Activated CD8-positive, alpha-beta memory T cell treated with anti-CD3 and anti-CD28 coated beads, Interleukin-2, amount 50 U/mL, for 1 hour (primary cell): ENCODE results near the gene PTPRT.

Source experiments
- DNase-seq: peaks from one replicate; pipeline ENCODE4 v3.0.0-alpha.2; 2020; ENCODE audit errors: extremely low read depth

The PTPRT gene

DNA sequence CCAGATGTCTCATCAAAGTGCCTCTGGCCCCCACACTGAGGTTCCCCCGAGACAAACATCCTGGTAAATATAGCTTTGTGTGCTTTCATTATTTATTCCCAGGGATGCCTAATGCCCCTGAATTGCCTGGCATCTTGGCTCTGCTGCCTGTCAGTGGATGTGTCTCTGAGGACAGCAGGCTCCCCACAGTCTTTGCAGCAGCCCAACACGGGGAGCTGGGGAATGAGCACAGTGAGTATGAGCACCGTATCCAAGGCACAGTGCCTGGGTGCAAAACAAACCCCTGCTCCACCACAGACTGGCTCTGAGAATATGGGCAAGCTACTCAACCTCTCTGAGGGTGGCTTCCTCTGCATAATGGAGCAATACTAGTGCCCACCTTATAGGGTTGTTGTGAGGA lies 165.9 kb downstream of the PTPRT start:
- DNase-seq, result no peak

DNA sequence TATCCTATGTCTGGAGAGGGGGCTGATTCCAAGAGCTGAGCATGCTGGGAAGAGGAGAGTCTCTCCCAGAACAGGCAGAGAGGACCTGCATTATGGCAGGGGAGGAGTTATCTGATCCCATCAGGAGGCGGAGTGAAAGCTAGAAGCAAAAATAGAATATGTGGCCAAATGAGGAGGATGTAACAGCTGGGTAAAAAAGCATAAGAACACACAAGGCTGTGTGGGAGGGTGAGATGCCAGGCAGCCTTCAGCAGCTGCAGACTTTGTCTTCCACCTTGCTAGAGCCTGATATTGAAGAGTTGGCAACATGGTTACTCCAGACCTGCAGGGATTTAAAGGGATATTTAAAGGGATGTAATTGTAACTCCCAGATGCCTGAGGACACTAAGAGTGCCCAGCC lies 167.1 kb downstream of the PTPRT start:
- DNase-seq, result no peak

DNA sequence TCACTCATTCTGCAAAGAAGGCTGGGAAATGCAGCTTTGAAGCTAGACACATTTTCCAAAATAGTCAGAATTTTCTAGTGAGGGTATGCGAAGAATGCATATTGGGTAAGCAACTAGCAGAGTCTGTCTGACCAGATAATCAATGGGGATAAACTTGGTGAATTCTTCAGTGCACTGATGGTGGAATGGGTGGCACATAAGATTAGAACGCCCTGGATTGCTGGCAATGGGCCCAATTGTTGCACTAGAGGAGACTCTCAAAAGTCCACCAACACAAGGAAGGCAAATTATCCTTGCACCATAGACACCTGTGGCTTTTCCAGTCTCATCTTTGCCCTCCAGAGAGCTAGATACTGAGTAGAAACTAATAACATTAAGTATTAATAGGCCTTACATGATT lies 167.6 kb downstream of the PTPRT start:
- DNase-seq, result no peak

DNA sequence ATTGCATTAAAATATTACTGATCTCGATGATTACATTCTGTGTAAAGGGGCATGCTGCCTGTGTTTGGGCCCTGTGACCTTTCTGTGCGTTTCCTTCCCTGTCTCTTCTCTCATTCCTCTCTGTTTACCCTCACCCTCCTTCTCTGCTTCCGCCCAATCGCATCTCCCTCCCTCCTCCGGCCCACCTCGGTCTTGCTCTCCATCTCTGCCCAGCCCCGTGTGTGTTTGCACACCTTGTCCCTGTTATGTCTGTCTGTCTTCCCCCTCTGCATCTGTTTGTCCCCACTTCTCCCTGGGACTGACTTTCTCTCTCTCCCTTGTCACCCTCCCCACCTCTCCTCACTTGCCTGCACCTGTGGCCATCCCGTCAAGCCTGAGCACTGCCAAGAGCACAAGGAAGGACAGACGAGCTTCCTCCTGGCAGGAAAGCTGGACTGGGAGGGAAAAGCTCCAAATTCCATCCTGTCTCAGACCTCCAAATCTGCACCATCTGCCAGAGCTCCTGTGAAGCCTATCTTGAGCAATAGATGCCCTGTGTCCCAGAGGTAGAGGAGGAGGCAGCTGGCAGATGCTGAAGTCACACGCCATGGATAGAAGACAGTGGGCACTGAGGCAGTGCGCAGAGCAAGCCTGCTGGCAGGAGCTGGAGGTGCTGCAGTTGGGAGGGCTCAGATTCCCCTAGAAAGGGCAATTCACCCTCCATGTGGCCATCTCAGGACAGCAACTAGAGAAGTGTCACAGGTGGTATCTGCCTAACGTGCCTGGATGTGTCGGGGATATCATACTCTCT lies 172.3 kb downstream of the PTPRT start:
- no peak for DNase-seq

DNA sequence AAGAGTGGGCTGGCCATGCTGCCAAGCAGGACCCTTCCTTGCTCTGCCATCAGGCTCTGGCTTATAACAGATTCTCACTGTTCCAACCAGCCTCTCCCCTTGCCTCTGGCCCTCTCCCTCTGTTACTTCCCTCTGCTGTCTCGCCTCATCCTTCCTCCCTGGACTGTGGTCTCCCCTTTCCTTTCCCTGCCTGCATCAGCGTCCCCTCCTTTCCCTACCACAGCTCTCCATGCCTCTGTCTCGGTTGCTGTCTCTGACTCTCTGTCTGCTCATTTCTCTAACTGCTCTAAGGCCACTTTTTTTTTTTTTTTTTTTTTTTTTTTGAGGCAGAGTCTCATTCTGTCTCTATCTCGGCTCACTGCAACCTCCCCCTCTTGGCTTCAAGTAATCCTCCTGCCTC lies 173.4 kb downstream of the PTPRT start:
- no peak for DNase-seq

DNA sequence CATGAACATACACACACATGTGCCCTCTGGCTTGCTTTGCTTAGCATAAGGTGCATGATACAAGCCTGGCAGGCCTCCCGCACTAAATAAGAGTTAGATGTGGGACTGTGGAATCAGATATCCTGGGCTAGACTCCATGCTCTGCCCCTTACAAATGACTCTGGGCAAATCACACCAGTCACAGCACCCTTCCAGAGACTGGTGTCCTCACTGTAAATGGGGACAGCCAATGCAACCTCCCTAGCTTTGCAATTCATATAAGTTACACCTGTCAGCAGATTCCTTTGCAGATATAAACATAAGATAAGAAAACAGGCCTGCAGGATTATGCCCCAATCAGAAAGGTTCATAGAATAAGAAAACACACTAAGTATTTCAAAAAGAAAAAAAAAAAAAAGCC lies 174.1 kb downstream of the PTPRT start:
- DNase-seq, result no peak

DNA sequence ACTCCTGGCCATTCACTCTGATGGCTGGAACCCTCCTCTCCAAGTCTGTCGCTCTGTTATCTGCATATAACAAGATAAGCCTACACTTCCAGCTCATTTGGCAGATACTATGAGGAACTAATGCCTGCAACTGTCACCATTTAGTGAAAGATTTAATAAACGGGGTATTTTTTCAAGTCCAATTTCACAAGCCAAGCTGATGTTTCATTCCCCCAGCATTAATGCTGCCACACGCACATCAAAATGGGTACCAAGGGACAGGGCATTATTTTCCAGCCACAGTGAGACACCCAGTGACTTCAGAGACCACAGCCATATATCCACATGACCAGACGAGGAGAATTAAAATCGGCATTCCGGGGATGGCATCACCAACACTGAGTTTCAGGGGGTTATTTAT lies 175.5 kb downstream of the PTPRT start:
- no peak for DNase-seq

DNA sequence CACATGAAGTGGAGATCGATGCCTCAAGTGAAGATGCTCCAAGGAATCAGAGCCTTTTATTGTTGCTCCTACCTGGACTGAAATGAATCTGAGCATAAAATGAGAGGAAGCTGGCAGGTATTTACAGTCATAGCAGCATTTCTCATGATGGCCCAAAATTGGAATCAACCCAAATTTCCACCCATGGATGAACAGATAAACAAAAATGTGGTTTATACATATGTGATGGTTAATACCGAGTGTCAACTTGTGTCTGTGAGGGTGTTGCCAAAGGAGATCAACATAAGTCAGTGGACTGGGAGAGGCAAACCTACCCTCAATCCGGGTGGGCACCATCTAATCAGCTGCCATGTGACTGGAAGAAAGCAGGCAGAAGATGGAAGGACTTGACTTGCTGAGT lies 178.2 kb downstream of the PTPRT start:
- no peak for DNase-seq

DNA sequence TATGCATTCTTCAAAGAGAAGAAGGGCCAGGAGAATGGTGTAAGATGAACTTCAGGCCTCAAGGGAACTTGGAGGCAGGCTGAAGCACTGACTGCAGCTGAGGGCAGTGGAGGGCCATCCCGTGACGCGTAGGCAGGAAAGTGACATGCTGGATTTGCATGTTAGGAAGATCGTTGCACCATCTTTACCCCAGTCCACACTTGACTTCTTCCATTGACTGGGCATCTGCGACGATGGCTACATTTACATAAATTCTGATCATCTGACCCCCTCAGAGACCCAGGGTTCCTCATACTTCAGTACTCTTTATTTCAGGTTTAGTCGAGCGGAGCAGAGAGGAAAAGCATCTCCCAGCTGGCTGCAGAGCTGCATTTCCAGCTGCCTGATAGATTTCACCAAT lies 180.2 kb downstream of the PTPRT start:
- no peak for DNase-seq

DNA sequence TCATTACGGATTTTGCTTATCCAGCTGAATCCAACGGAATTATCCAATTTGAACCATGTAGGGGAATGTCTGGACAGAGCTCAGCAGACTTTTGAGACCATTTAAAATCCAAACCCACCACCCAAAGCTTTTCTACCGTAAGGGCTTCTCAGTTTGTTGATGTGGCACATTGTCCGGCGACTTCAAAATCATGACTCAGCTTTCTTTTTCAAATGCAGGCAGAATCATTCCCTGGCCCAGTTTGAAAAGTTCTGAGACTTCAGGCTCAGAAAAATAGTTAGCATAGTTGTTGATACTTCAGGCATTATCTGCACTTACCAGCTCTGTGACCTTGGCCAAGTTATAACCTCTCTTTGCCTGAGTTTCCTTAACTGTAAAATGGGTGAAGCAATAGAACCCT lies 182.2 kb downstream of the PTPRT start:
- no peak for DNase-seq

DNA sequence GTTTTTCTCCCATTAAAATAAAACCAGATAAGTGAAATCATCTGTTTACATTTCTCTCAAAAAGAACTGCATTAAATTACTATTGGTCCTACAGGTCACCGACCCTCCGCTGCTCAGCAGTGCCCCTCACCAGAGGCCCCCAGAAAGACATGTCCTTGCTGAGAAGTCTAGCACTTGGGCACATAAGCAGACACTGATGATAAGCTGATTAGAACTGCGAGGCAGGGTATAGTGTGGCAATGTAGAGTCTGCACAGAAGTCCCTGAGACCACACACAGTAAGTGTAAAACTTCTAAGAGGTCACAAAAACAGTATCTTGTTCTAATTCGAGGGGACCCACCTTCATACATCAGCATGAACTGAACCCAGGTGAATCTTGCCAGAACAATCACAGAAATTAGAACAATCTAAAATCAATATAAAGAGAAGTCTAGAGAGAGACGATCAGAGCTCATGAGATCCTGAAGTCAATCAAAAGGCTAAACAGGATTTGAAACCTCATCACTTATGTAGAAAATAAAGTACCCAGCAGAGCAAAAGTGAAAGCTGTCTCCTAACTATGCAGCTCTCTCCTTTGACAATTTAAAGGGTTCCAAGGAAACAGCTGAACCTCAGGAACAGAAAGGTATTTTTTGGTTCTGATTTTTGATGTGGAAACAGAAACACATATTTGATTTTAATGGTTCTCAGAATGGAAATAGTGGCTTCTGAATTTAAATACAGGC lies 182.9 kb downstream of the PTPRT start:
- no peak for DNase-seq

DNA sequence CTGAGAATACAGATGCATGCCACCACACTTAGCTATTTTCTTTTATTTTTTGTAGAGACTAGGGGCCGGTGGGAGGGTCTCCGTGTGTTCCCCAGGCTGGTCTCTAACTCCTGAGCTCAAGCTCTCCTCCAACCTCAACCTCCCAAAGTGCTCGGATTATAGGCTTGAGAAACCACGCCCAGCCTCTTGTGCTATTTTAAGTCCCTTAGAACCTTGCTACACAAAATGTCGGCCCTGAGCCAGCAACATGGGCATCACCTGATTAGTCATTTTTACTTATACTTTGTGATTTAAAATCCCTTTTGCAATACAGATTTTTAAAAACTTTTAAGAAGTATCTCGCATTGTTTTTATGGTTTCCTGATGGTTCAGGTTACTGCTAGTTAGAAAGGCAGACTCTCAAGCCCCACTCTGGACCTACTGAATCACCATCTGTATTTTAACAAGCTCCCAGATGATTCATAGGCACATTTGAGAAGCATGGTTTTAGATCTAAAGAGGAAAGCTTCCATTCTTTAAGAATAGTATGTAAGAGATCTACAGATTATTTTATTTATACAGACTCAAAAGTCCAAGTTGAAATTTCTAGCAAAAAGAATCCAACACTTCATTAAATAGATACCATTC lies 186.3 kb downstream of the PTPRT start:
- DNase-seq, result no peak

DNA sequence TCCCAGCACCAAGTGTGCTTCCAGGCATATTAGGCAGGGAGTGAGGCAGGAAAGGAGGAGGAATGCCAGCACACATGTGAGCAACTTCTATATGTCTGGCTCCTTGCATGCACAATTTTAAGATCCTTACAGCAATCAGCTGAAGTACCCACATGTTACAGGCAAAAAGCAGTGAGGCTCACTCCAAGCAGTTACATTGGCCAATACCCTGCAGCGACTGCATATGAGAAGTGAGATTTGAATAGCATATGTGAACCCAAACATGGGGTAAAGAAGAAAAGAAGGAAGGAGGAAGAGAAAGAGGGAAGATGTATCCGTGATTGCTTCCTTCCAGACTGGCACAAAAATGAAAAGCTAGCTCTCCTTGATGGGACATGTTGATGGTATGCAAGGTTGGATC lies 193.6 kb downstream of the PTPRT start:
- DNase-seq, result no peak

DNA sequence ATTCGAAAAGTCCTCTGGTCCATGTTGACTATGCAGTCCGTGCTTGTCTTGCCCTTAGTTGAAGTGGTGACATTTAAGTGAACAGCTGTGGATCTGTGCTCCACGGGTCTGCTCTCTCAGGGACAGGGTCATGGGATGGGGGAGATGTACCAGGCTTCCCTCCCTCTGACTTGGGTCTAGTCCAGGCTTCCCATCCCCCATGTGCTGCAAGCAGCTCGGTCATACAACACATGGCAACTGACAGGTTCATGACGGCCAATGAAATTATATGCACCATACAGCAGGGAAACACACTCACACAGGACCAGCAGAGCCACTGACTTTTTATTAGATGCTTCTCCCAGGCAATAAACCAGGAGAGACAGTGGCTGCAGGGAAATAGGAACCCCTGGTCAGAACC lies 201.4 kb downstream of the PTPRT start:
- DNase-seq, result no peak

DNA sequence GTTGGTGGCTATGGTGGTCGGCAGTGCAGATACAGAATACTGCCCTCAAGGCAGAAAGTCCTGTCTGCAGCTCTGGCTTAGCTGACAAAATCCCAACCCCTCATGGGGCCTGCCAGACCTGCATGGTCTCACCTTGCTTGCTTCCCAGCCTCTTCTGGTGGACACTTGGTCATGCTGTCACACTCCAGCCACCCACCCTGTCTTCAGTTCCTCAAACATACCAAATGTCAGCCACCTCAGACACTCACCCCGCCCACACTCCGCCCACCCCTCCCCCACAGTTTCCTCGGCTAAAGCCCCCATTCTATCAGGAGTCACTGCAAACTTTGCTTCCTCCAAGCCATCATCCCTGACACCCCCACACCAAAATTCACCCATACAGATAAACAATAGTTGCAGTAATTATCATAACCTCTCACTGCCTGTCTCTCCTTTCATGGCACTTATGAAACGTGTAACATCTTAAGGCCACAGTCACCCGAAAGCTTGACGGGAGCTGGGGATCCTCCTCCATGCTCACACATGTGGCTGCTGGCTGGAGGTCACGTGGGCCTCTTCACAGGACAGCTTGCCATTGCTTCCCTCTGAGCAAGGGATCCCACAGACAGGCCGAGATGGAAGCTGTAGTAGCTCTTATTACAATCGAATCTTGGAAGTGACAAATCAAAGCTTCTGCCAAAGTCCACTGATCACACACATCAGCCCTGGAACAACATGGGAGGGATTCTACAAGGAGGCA lies 202.2 kb downstream of the PTPRT start:
- DNase-seq, result no peak

DNA sequence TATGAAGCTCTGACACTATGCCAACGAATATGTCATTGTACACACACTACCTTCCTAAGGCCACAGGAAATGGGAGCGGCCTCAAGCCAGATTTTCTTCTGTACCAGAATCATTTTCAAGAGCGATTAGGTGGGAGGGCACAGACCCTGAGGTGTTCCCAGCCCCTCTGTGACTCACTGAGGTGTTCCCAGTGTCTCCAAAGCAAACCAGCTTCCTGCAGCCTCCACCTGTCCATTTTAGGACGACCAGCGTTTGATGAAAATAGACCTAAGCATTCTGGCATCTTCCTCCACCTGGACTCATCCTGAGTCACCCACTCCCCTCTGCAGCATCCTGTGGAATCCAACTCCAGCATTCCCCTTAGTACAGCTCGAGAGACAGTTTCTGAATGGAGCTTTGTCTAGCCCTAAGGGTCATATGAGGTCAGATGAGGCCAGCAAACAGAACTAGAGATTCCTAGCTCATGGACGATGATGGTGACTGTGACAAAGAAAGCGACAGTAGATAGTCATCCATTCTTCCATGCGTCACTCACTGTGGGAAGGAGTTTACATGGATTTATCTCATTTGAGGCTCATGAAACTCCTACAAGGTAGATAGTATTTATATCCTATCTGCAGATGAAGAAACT lies 203.4 kb downstream of the PTPRT start:
- no peak for DNase-seq

DNA sequence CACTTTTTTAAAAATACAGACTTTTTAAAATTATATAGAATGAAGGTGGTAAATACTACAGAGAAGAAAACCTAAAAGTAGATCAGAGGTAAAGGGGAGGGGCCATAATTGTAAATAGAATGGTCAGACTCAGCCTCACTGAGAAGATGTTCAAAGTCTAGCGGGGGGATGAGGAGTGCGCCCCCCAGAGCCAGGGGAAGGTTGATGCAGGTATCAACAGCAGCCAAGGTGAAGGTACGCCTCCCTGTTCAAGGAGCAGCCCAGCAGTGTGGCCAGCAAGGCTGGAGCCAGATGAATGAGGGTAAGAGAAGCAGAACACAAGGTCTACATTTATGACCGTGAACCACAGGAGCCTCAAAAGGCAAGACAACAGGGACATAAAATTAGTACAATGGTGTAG lies 204.1 kb downstream of the PTPRT start:
- no peak for DNase-seq

DNA sequence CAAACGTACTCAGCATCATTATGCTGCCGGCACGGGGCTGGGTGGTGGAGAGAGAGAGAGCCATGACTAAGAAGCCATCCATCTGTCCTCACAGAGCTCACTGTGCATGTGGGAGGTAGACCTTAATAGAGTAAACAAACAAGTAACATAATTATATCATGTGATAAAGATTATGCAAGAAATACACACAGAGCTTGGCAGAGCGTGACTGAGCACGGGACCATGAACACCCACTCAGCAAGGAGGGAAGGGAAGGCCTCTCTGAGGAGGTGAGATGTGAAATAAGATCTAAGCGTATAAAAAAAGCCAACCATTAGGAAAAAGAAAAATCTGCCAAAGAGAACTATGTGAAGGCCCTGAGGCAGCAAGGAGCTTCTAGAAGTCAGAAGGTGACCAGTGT lies 207.5 kb downstream of the PTPRT start:
- no peak for DNase-seq

DNA sequence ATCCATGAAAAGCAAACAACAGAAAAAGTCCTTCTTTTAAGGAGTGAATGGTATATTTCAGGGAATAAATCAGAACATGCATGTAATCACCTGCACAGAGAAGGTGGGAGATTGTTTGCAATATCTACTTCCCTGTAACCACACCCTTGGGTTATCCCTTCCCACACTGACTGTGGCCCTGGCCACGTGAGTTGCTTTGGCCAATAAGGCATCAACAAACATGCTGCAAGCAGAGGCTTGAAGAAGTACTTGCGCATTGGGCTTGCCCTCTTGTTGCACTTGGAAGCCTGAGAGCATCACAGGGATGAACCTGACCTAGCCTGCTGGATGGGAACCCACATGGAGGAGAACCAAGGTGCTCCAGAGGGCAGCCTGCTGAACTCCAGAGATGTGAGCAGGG lies 208.5 kb downstream of the PTPRT start:
- no peak for DNase-seq

DNA sequence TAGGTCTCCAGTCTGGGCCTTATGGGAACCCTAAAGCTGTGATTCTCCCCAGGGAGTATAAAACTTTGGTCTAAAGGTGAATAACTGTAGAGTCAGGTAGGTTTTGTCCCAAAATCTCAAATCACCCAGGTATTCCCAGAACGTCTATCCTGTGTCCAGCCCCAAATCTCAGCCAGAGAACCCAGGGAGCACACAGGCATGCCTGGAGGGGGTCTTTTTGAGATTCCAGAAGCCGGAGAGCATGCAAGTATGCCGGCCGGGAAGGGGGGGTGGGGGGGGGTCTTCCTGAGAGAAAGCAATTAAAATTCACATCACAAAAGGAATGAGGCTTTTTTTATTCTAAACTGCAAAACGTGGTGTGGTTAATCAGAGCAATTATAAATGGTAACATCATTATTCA lies 210.0 kb downstream of the PTPRT start:
- no peak for DNase-seq

DNA sequence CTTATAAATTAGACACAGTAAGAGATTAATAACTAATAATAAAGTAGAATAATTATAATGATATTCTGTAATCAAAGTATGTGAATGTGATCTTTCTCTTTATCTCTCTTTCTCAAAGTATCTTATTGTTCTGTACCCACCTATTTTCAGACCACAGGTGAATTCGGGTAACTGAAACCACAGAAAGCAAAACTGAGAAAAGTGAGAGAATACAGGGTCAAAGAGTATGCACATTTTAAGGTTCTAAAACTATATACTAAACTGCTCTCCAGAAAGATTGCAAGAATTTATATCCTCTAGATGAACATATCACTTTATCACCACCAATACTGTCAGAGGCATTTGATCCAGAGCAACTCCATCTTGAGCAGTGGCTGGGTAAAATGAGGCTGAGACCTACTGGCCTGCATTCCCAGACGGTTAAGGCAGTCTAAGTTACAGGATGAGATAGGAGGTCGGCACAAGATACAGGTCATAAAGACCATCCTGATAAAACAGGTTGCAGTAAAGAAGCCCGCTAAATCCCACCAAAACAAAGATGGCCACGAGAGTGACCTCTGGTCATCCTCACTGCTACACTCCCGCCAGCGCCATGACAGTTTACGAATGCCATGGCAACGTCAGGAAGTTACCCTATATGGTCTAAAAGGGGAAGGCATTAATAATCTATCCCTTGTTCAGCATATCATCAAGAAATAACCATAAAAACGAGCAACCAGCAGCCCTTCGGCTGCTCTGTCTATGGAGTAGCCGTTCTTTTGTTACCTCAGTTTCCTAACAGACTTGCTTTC lies 211.3 kb downstream of the PTPRT start:
- no peak for DNase-seq
